H1 (cell line): ENCODE results near the gene DENND2C.

Experiments used
- ATF2 ChIP-seq: IDR thresholded peaks from 2 replicates; pipeline ENCODE4 v1.6.1; 2012; ENCODE audit warnings: low read length, inconsistent platforms
- CHD7 ChIP-seq: fragments of 300-600 bp; sonication (generic); IDR thresholded peaks from 2 replicates; pipeline ENCODE4 v1.7.1; 2012; ENCODE audit warnings: low read length, moderate library complexity, mild to moderate bottlenecking, inconsistent platforms; ENCODE audit not compliant: insufficient replicate concordance
- EZH2 ChIP-seq: fragments of 200-600 bp; sonication (generic); IDR thresholded peaks from 2 replicates; pipeline ENCODE4 v1.7.1; 2012; ENCODE audit warnings: low read depth, mild to moderate bottlenecking, moderate library complexity, low read length, inconsistent platforms; ENCODE audit not compliant: severe bottlenecking
- HDAC6 ChIP-seq: IDR thresholded peaks from one replicate; pipeline ENCODE4 v1.7.1; 2012; ENCODE audit warnings: low read depth, mild to moderate bottlenecking, inconsistent platforms, low read length, moderate library complexity
- JUND ChIP-seq: IDR thresholded peaks from 2 replicates; pipeline ENCODE4 v1.6.1; 2011; ENCODE audit warnings: mild to moderate bottlenecking, improper control_type of control experiment, low read length
- POLR2A ChIP-seq, 2 experiments: IDR thresholded peaks; 1 replicate in 1 of 2; 2 replicates in 1 of 2; pipeline ENCODE4 v1.6.1; 2011; ENCODE audit warnings: low read depth in 2 of 2, low read length in 2 of 2, mild to moderate bottlenecking in 2 of 2; ENCODE audit errors: control extremely low read depth in 1 of 2
- SIN3A ChIP-seq, 2 experiments: IDR thresholded peaks in 1 of 2; conservative IDR thresholded peaks in 1 of 2; 2 replicates each; pipeline ENCODE4 v1.6.1; 2011 to 2012; ENCODE audit warnings: low read length in 2 of 2, improper control_type of control experiment in 1 of 2, low read depth in 1 of 2, mild to moderate bottlenecking in 1 of 2

- TF ChIP-seq POLR2A (IDR thresholded peaks at IDR 0.05; ENCODE audit: control extremely low read depth in 1 of 2, low read depth in 2 of 2, low read length in 2 of 2), result no peak
- no peak for TF ChIP-seq ATF2
- TF ChIP-seq CHD7, result no peak
- no peak for TF ChIP-seq EZH2
- no peak for TF ChIP-seq JUND
- no peak for TF ChIP-seq SIN3A (conservative IDR thresholded peaks at IDR 0.05 in 1 of 2, IDR thresholded peaks at IDR 0.05 in 1 of 2; ENCODE audit: low read depth in 1 of 2, low read length in 2 of 2)
- TF ChIP-seq HDAC6, result no peak
Observed at GRCh38 chr1:114545796-114546195, 124.1 kb downstream of the DENND2C start.
